H1 (cell line): Measurements from ENCODE around the gene EDC3. TPM values are rescaled to one million over a fixed set of nuclear protein-coding genes. Genes with fewer than 3 reads are reported as not detected.

Source experiments
- CTCF ChIA-PET: fragments of 300-600 bp; sonication (Branson Sonifier 250); formaldehyde crosslinking; loops from one replicate; lab custom pipeline; 2021; ENCODE audit not compliant: partially characterized antibody; lab: Charles Lee
- POLR2A ChIA-PET: fragments of 300-600 bp; sonication (Branson Sonifier 250); formaldehyde crosslinking; loops from one replicate; lab custom pipeline; 2021; ENCODE audit warnings: inconsistent platforms; ENCODE audit not compliant: partially characterized antibody; lab: Charles Lee
- DNase-seq, 2 experiments: peaks; one replicate each; pipeline versions ENCODE4 v3.0.0 to v3.0.0-alpha.2; 2010 to 2022; ENCODE audit warnings: low spot score in 2 of 2, low read depth in 1 of 2, mixed read lengths in 1 of 2
- FAIRE-seq: peaks from 2 replicates; lab custom pipeline; 2011; peaks lifted over from hg19 to GRCh38; lab: Jason Lieb, UNC
- H2AFZ ChIP-seq: 2 replicates; pipeline ENCODE4 v1.8.1; 2012; ENCODE audit warnings: low read length, inconsistent platforms
- H2AK5ac ChIP-seq: 2 replicates; pipeline ENCODE4 v1.6.1; 2013; ENCODE audit warnings: low read depth, low read length
- H2BK120ac ChIP-seq: replicated peaks from 2 replicates; pipeline ENCODE3; 2013; ENCODE audit warnings: low read depth, low read length, inconsistent platforms
- H2BK12ac ChIP-seq: 2 replicates; pipeline ENCODE4 v1.6.1; 2013; ENCODE audit warnings: low read depth, low read length
- H2BK15ac ChIP-seq: 2 replicates; pipeline ENCODE4 v1.6.1; 2013; ENCODE audit warnings: low read length
- H2BK20ac ChIP-seq: 2 replicates; pipeline ENCODE4 v1.6.1; 2013; ENCODE audit warnings: low read length
- H2BK5ac ChIP-seq: 2 replicates; pipeline ENCODE4 v1.6.1; 2013; ENCODE audit warnings: low read depth, low read length
- H3K14ac ChIP-seq: 2 replicates; pipeline ENCODE4 v1.6.1; 2013; ENCODE audit warnings: inconsistent platforms; ENCODE audit not compliant: insufficient read length
- H3K18ac ChIP-seq: 2 replicates; pipeline ENCODE4 v1.6.1; 2013; ENCODE audit warnings: low read length; ENCODE audit errors: extremely low read depth
- H3K23ac ChIP-seq: 2 replicates; pipeline ENCODE4 v1.6.1; 2013; ENCODE audit warnings: inconsistent platforms; ENCODE audit not compliant: insufficient read length
- H3K23me2 ChIP-seq: 2 replicates; pipeline ENCODE4 v1.6.1; 2013; ENCODE audit warnings: low read depth, low read length
- H3K27ac ChIP-seq: 2 replicates; pipeline ENCODE4 v1.6.1; 2011; ENCODE audit warnings: low read depth, low read length, inconsistent platforms
- H3K27me3 ChIP-seq, 4 experiments: replicated peaks in 1 of 4; 1 replicate in 1 of 4; 2 replicates in 3 of 4; pipeline versions ENCODE4 v1.6.1 to v1.8.1; 2011 to 2013; ENCODE audit warnings: low read length in 3 of 4, mild to moderate bottlenecking in 3 of 4, inconsistent platforms in 2 of 4, mixed read lengths in 2 of 4, moderate library complexity in 1 of 4; ENCODE audit not compliant: control insufficient read depth in 3 of 4, insufficient read depth in 3 of 4; ENCODE audit errors: extremely low read depth in 1 of 4
- H3K36me3 ChIP-seq, 4 experiments: 2 replicates each; pipeline versions ENCODE4 v1.6.1 to v1.8.1; 2011 to 2013; ENCODE audit warnings: mild to moderate bottlenecking in 4 of 4, low read length in 3 of 4, moderate library complexity in 2 of 4, control low read depth in 1 of 4, inconsistent platforms in 1 of 4; ENCODE audit not compliant: insufficient read depth in 4 of 4, control insufficient read depth in 2 of 4
- H3K4ac ChIP-seq: replicated peaks from 2 replicates; pipeline ENCODE3; 2013; ENCODE audit warnings: low read length, low read depth, mixed read lengths, inconsistent platforms; ENCODE audit not compliant: insufficient read length
- H3K4me1 ChIP-seq, 4 experiments: replicated peaks in 1 of 4; 1 replicate in 1 of 4; 2 replicates in 3 of 4; pipeline versions ENCODE4 v1.6.1 to v1.8.1; 2011 to 2013; ENCODE audit warnings: low read length in 3 of 4, inconsistent platforms in 2 of 4, mixed read lengths in 1 of 4; ENCODE audit not compliant: insufficient read depth in 4 of 4, control insufficient read depth in 3 of 4
- H3K4me2 ChIP-seq, 2 experiments: 2 replicates each; pipeline versions ENCODE4 v1.6.1 to v1.8.1; 2011 to 2013; ENCODE audit warnings: low read depth in 2 of 2, low read length in 2 of 2, control low read depth in 1 of 2, inconsistent platforms in 1 of 2, mild to moderate bottlenecking in 1 of 2; ENCODE audit not compliant: insufficient read depth in 1 of 2
- H3K4me3 ChIP-seq, 4 experiments: fragments of 200-600, 300-600 bp in 1 of 4; sonication (generic), shearing (Covaris generic), sonication (Bioruptor Twin) in 1 of 4; 2 replicates each; pipeline versions ENCODE4 v1.5.1 to v1.8.1; 2011 to 2016; ENCODE audit warnings: low read length in 4 of 4, low read depth in 3 of 4, control low read depth in 2 of 4, inconsistent platforms in 2 of 4, mild to moderate bottlenecking in 2 of 4, mixed read lengths in 1 of 4, moderate library complexity in 1 of 4; ENCODE audit not compliant: insufficient read depth in 2 of 4; ENCODE audit errors: extremely low read depth in 1 of 4
- H3K56ac ChIP-seq: replicated peaks from 2 replicates; pipeline ENCODE3; 2013; ENCODE audit warnings: low read depth, mild to moderate bottlenecking, mixed read lengths, low read length, inconsistent platforms; ENCODE audit not compliant: insufficient read length
- H3K79me1 ChIP-seq: 2 replicates; pipeline ENCODE4 v1.6.1; 2013; ENCODE audit warnings: low read depth, low read length, control low read depth
- H3K79me2 ChIP-seq, 2 experiments: 2 replicates each; pipeline versions ENCODE4 v1.6.1 to v1.8.1; 2012 to 2013; ENCODE audit warnings: low read length in 2 of 2, mild to moderate bottlenecking in 2 of 2, inconsistent platforms in 1 of 2; ENCODE audit not compliant: insufficient read depth in 2 of 2, control insufficient read depth in 1 of 2
- H3K9ac ChIP-seq, 4 experiments: replicated peaks in 1 of 4; 1 replicate in 1 of 4; 2 replicates in 3 of 4; pipeline versions ENCODE4 v1.6.1 to v1.8.1; 2011 to 2013; ENCODE audit warnings: low read depth in 3 of 4, low read length in 3 of 4, control low read depth in 2 of 4, mild to moderate bottlenecking in 2 of 4, moderate library complexity in 2 of 4, inconsistent platforms in 1 of 4; ENCODE audit errors: extremely low read depth in 1 of 4
- H3K9me3 ChIP-seq, 2 experiments: 2 replicates each; pipeline versions ENCODE4 v1.6.1 to v1.8.1; 2012 to 2013; ENCODE audit warnings: mild to moderate bottlenecking in 2 of 2, moderate library complexity in 2 of 2, control low read depth in 1 of 2, inconsistent platforms in 1 of 2, low read depth in 1 of 2, low read length in 1 of 2, mixed read lengths in 1 of 2; ENCODE audit not compliant: insufficient read depth in 2 of 2
- H4K20me1 ChIP-seq, 2 experiments: replicated peaks in 1 of 2; 2 replicates each; pipeline versions ENCODE3 to v1.8.1; 2011 to 2013; ENCODE audit warnings: inconsistent platforms in 2 of 2, low read length in 2 of 2, mild to moderate bottlenecking in 1 of 2; ENCODE audit not compliant: insufficient read depth in 2 of 2, control insufficient read depth in 1 of 2
- H4K5ac ChIP-seq: 2 replicates; pipeline ENCODE4 v1.6.1; 2013; ENCODE audit warnings: low read length, low read depth, mixed read lengths, inconsistent platforms; ENCODE audit not compliant: insufficient read length
- H4K8ac ChIP-seq: 2 replicates; pipeline ENCODE4 v1.8.0; 2013; ENCODE audit warnings: mild to moderate bottlenecking, moderate library complexity, low read length, inconsistent platforms; ENCODE audit not compliant: insufficient read depth; ENCODE audit errors: extremely low read depth
- H4K91ac ChIP-seq: replicated peaks from 2 replicates; pipeline ENCODE3; 2013; ENCODE audit warnings: low read length, mixed read lengths, inconsistent platforms; ENCODE audit not compliant: insufficient read length
- ATF3 ChIP-seq: IDR thresholded peaks from 2 replicates; pipeline ENCODE4 v1.6.1; 2011; ENCODE audit warnings: low read depth, mild to moderate bottlenecking, low read length; ENCODE audit not compliant: insufficient read depth
- BRCA1 ChIP-seq: IDR thresholded peaks from 2 replicates; pipeline ENCODE4 v1.6.1; 2012; ENCODE audit warnings: low read depth, low read length, improper control_type of control experiment
- MAFK ChIP-seq: IDR thresholded peaks from 2 replicates; pipeline ENCODE4 v1.6.1; 2012; ENCODE audit warnings: low read depth, mild to moderate bottlenecking, improper control_type of control experiment, low read length
- RBBP5 ChIP-seq: IDR thresholded peaks from 2 replicates; pipeline ENCODE4 v1.7.1; 2012; ENCODE audit warnings: low read depth, mild to moderate bottlenecking, inconsistent platforms, low read length, moderate library complexity, borderline replicate concordance
- TBP ChIP-seq: IDR thresholded peaks from 2 replicates; pipeline ENCODE4 v1.6.1; 2011; ENCODE audit warnings: low read depth, low read length, improper control_type of control experiment
- TCF12 ChIP-seq: IDR thresholded peaks from 2 replicates; pipeline ENCODE4 v1.6.1; 2011; ENCODE audit warnings: low read depth, mild to moderate bottlenecking, low read length
- WGBS, 2 experiments: shearing (Covaris generic) in 1 of 2; methylation state at CpG; one replicate each; pipeline versions ENCODE4 v1.1.6 to v1.1.7; 2013 to 2015; ENCODE audit warnings: low lambda C conversion rate in 2 of 2, mixed read lengths in 2 of 2, inconsistent platforms in 1 of 2, low coverage in 1 of 2, missing lambda C conversion rate in 1 of 2; ENCODE audit not compliant: insufficient replicate concordance in 2 of 2, insufficient coverage in 1 of 2, insufficient read length in 1 of 2; ENCODE audit errors: extremely low coverage in 1 of 2, missing lambda C conversion rate in 1 of 2; 5-methylcytosine and 5-hydroxymethylcytosine counted together
- polyA plus RNA-seq, 7 experiments: library from polyadenylated mRNA; depleted of rRNA in 3 of 7; stranded (reverse) in 5 of 7; unstranded in 2 of 7; fragments of >200 nt in 5 of 7; fragments of 200-250 nt in 2 of 7; gene quantifications; 1 replicate in 5 of 7; 2 replicates in 1 of 7; 4 replicates in 1 of 7; pipeline versions ENCODE4 v1.2.1 to v1.2.3, GENCODE V29; 2011 to 2013; ENCODE audit warnings: missing spikeins in 2 of 7, mixed read lengths in 2 of 7
- total RNA-seq: library from RNA; stranded (reverse); fragmentation: NEBNext Ultra II Directional; extraction: Animal tissue kit (Norgen Biotek cat#: 25700); gene quantifications from 2 replicates; pipeline ENCODE4 v1.2.1, GENCODE V29; 2021

EDC3 gene
- total and polyA plus RNA-seq, 2 of the 8 experiments (the other 6 are each of a cell fraction or from before 2014, with no cell fraction given) = 45.0 to 50.8 TPM

GRCh38 chr15:74584779-74585178 is 111.0 kb downstream of the EDC3 start:
- no peak overlapping the region for H2BK15ac ChIP-seq
- peaks cover 0 to 6% (median 5%) of the 10 kb centered on the region in 4 experiments; a peak in 3 of 7 replicates for H3K4me1 ChIP-seq
- no peak overlapping the region for H3K4me3 ChIP-seq
- peaks cover 0 to 10% of the 10 kb centered on the region in 2 experiments; a peak in 1 of 4 replicates for H3K79me2 ChIP-seq
- CTCF ChIA-PET = interaction anchor here (1.2 to 1.8 kb wide), 2 partner anchors 10 to 18 kb away, joined by 3 to 5 read pairs; no protein-coding TSS in a partner anchor
- POLR2A ChIA-PET = interaction anchor here (0.7 to 2.6 kb wide), 3 partner anchors 13 to 37 kb away, joined by 3 to 12 read pairs (median 4); no protein-coding TSS in a partner anchor
- peaks cover 12 to 39% (median 22%) of the 10 kb centered on the region in 4 experiments for H3K36me3 ChIP-seq
- H3K23ac ChIP-seq = no peak overlapping the region
- FAIRE-seq (no peak), DNase-seq (no peak)
- no peak overlapping the region for H2BK20ac ChIP-seq
- H3K9ac ChIP-seq = no peak overlapping the region
- H2BK120ac ChIP-seq = no peak overlapping the region
- H2BK5ac ChIP-seq = no peak overlapping the region
- no peaks in the 10 kb centered on the region for H3K9me3 ChIP-seq
- H3K56ac ChIP-seq = no peak overlapping the region
- H3K23me2 ChIP-seq = no peaks in the 10 kb centered on the region
- no peak overlapping the region for H3K4ac ChIP-seq
- no peak overlapping the region for H3K18ac ChIP-seq
- WGBS, 2 experiments = 81% methylated on average over 4 of the region's 4 CpGs; no CpG with 5 or more reads in 1 of the 2 experiments
- H3K4me2 ChIP-seq = no peak overlapping the region
- H3K27ac ChIP-seq = no peak overlapping the region
- H3K79me1 ChIP-seq = 0 out of 2 replicates have a peak, but pooled peaks cover 10% of the 10 kb centered on the region
- peaks cover 8 to 20% of the 10 kb centered on the region in 2 experiments for H4K20me1 ChIP-seq
- H4K5ac ChIP-seq = no peak overlapping the region
- TF ChIP-seq MAFK (no peak), TCF12 (no peak), TBP (no peak), BRCA1 (no peak), ATF3 (no peak), RBBP5 (no peak)
- no peak overlapping the region for H4K8ac ChIP-seq
- no peak overlapping the region for H4K91ac ChIP-seq
- no peak overlapping the region for H3K14ac ChIP-seq
- no peaks in the 10 kb centered on the region for H3K27me3 ChIP-seq
- no peak overlapping the region for H2AFZ ChIP-seq
- H2BK12ac ChIP-seq = no peak overlapping the region
- no peak overlapping the region for H2AK5ac ChIP-seq
